Measurements from ENCODE around the gene TNFRSF25. TPM values are rescaled to one million over a fixed set of nuclear protein-coding genes. Genes with fewer than 3 reads are reported as not detected.

The TNFRSF25 gene
- total RNA-seq, 1 donor from 2014 or later = 20.5 TPM

DNA sequence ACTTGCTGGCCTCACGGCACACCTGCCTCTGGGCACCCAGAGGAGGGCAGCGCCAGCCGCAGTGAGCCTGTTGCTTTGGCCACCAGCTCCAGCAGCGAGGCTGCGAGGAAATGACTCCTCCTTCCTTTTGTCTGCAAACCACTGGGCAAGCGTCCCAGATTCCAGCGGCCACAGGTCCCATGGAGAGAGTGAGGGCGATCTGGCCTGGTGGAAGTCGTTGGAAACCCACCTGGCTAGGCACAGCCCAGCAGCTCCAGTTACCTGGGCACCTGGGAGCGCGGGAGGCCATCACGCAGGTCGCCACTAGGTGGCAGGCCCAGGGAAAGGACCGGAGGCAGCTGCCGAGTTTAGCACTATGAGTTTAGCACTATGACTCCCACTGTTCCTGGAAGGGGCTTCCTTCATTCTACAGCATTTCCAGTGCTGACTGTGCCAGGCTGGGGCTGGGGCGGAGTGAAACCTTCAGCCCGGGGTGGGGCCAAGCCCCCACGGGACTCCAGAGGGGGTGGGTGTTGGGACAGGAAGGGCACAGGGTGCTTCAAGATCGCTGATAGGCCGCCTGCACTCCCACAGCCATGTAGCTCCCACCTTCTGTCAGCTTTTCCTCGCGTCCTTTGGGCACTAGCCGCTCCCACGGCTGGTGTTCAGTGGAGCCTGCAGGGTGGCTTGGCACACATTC lies 42.5 kb downstream of the TNFRSF25 start:
- FAIRE-seq (no peak), DNase-seq (ENCODE audit: low read depth) (peak; percentile 70)
- TF ChIP-seq CTCF (IDR thresholded peaks at IDR 0.05; ENCODE audit: insufficient read depth, low read length, severe bottlenecking) = peak; percentile 93
- Histone ChIP-seq H3K27me3 (ENCODE audit: control insufficient read depth, insufficient read depth, low read length) (no peaks in the 10 kb centered on the region), H3K4me3 (ENCODE audit: low read depth, low read length) (no peak overlapping the region), H3K36me3 (ENCODE audit: control insufficient read depth, insufficient read depth, low read length) (peaks cover under 1% of the 10 kb centered on the region)

GRCh38 chr1:6421266-6421665 lies 44.7 kb downstream of the TNFRSF25 start:
- Histone ChIP-seq H3K4me3 (ENCODE audit: low read depth, low read length) (no peak overlapping the region), H3K36me3 (ENCODE audit: control insufficient read depth, insufficient read depth, low read length) (peaks cover 6% of the 10 kb centered on the region), H3K27me3 (ENCODE audit: control insufficient read depth, insufficient read depth, low read length) (no peaks in the 10 kb centered on the region)
- FAIRE-seq (no peak), DNase-seq (ENCODE audit: low read depth) (no peak)
- no peak for TF ChIP-seq CTCF (IDR thresholded peaks at IDR 0.05; ENCODE audit: insufficient read depth, low read length, severe bottlenecking)

DNA sequence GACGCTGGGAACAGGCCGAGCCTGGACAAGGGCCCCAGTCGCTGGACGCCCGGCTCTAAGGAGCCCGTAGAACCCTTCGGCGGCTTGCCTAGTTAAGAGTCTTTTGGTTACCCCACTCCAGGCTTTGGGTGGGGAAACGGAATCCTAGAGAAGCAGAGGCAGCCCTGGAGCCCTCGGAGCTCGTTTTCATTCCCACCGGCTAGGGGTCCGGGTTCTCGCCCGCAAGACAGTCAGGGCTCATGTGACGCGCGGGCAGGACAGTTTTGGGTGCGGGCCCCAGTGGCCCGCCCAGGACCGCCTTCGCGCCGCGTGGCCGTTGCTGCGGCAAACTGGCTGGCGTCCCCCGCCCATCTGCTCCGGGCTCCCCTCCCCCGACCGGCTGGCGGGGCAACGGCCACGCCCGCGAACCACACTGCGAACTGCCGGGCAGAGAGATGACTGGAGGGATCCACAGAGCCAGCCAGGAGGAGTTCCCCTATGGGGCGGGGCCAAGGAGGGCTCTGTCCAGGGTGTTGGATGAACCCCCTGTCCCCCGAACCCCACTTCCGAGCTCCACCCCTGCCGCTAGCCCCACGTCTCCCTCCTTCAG lies 45.4 kb downstream of the TNFRSF25 start:
- peaks cover 6% of the 10 kb centered on the region for H3K36me3 ChIP-seq (ENCODE audit: control insufficient read depth, insufficient read depth, low read length)
- no peak for TF ChIP-seq CTCF (IDR thresholded peaks at IDR 0.05; ENCODE audit: insufficient read depth, low read length, severe bottlenecking)
- FAIRE-seq (no peak), DNase-seq (ENCODE audit: low read depth) (no peak)
- no peaks in the 10 kb centered on the region for H3K27me3 ChIP-seq (ENCODE audit: control insufficient read depth, insufficient read depth, low read length)
- H3K4me3 ChIP-seq (ENCODE audit: low read depth, low read length) = peak overlapping the region; percentile 54

- no peak for TF ChIP-seq CTCF (IDR thresholded peaks at IDR 0.05; ENCODE audit: insufficient read depth, low read length, severe bottlenecking)
- H3K4me3 ChIP-seq (ENCODE audit: low read depth, low read length) = peak within 1 kb of the TSS; percentile 54
- H3K36me3 ChIP-seq (ENCODE audit: control insufficient read depth, insufficient read depth, low read length) = peaks cover 6% of the 10 kb centered on the region
- no peaks in the 10 kb centered on the region for H3K27me3 ChIP-seq (ENCODE audit: control insufficient read depth, insufficient read depth, low read length)
- FAIRE-seq = no peak
- DNase-seq (ENCODE audit: low read depth) = no peak
These were observed 46.0 kb downstream of the TNFRSF25 start, which contains the start of gene HES2 for GRCh38 chr1:6419804-6420453. HES2 (minus strand) TSS chr1:6419919; CDS start chr1:6419820, 99 bp downstream.

DNA sequence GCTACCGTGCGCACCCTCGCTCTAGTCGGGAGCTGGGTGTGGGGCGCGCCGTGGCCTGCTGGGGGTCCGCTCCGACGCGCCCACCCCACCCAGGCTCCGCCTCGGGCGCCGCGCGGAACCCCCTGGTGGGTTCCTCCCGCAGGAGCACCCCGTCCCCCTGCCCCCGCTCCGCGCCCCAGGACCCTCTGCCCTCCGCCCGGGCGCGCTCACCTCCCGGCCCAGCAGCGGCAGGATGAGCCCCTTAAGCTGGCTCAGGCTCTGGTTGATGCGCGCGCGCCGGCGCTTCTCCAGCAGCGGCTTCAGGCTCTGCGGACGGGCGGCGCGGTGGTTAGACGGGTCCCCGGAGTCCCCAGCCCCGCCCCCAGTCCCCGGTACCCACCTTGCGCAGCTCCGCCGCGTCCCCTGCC lies 46.6 kb downstream of the TNFRSF25 start:
- Histone ChIP-seq H3K27me3 (ENCODE audit: control insufficient read depth, insufficient read depth, low read length) (no peaks in the 10 kb centered on the region), H3K4me3 (ENCODE audit: low read depth, low read length) (peak overlapping the region; percentile 54), H3K36me3 (ENCODE audit: control insufficient read depth, insufficient read depth, low read length) (peaks cover 6% of the 10 kb centered on the region)
- DNase-seq (ENCODE audit: low read depth) = no peak
- no peak for FAIRE-seq
- TF ChIP-seq CTCF (IDR thresholded peaks at IDR 0.05; ENCODE audit: insufficient read depth, low read length, severe bottlenecking) = no peak
